SK-N-SH (cell line): ENCODE data around the gene COL4A6. TPM values are rescaled to one million over a fixed set of nuclear protein-coding genes. Genes with fewer than 3 reads are reported as not detected.

ENCODE experiments used
- CTCF ChIA-PET: fragments of 300-600, 350-600 bp; formaldehyde crosslinking; extraction: SDS; loops from one replicate; lab custom pipeline; 2021; lab: Yijun Ruan, JAX
- POLR2A ChIA-PET: fragments of 350-600 bp; sonication (Branson Sonifier 250); formaldehyde crosslinking; extraction: SDS; loops from one replicate; lab custom pipeline; 2020; ENCODE audit warnings: antibody characterized with exemption, inconsistent platforms; lab: Yijun Ruan, JAX
- DNase-seq: peaks from one replicate; pipeline ENCODE4 v3.0.0; 2012
- H2AFZ ChIP-seq: fragments of 200-600 bp; sonication (generic); 2 replicates; pipeline ENCODE4 v1.8.1; 2016; ENCODE audit warnings: antibody characterized with exemption, mild to moderate bottlenecking, low read depth
- H3F3A ChIP-seq: fragments of 200-600 bp; sonication (generic); replicated peaks from 2 replicates; pipeline ENCODE3; 2016; ENCODE audit warnings: antibody characterized with exemption, mild to moderate bottlenecking; ENCODE audit not compliant: insufficient read depth
- H3K27ac ChIP-seq, 2 experiments: fragments of 200-500 bp in 1 of 2; fragments of 200-600 bp in 1 of 2; sonication (Bioruptor generic) in 1 of 2; sonication (generic), shearing (Covaris generic) in 1 of 2; 2 replicates each; pipeline versions ENCODE4 v1.5.1 to v1.6.1; 2014 to 2016; ENCODE audit warnings: low read depth in 2 of 2, inconsistent platforms in 1 of 2, low read length in 1 of 2, mild to moderate bottlenecking in 1 of 2, mixed read lengths in 1 of 2
- H3K27me3 ChIP-seq: fragments of 200-600 bp; sonication (generic), shearing (Covaris generic); 2 replicates; pipeline ENCODE4 v1.6.1; 2016; ENCODE audit warnings: mixed run types; ENCODE audit not compliant: insufficient read depth
- H3K36me3 ChIP-seq, 2 experiments: fragments of 200-500 bp in 1 of 2; fragments of 200-600 bp in 1 of 2; sonication (Bioruptor generic) in 1 of 2; sonication (generic) in 1 of 2; replicated peaks in 1 of 2; 2 replicates each; pipeline versions ENCODE3 to v1.5.1; 2014 to 2016; ENCODE audit warnings: low read length in 1 of 2, mild to moderate bottlenecking in 1 of 2; ENCODE audit not compliant: insufficient read depth in 2 of 2, control insufficient read depth in 1 of 2
- H3K4me1 ChIP-seq, 2 experiments: fragments of 200-500 bp in 1 of 2; fragments of 200-600 bp in 1 of 2; sonication (Bioruptor generic) in 1 of 2; sonication (generic), shearing (Covaris generic) in 1 of 2; 2 replicates each; pipeline versions ENCODE4 v1.5.1 to v1.6.1; 2014 to 2016; ENCODE audit warnings: low read depth in 1 of 2, low read length in 1 of 2, mixed run types in 1 of 2; ENCODE audit not compliant: insufficient read depth in 2 of 2, control insufficient read depth in 1 of 2
- H3K4me2 ChIP-seq: fragments of 200-600 bp; sonication (generic), shearing (Covaris generic); 2 replicates; pipeline ENCODE4 v1.6.1; 2017; ENCODE audit warnings: mixed run types
- H3K4me3 ChIP-seq, 2 experiments: fragments of 200-500 bp in 1 of 2; fragments of 200-600 bp in 1 of 2; sonication (Bioruptor generic) in 1 of 2; sonication (generic), shearing (Covaris generic) in 1 of 2; 2 replicates each; pipeline versions ENCODE4 v1.5.1 to v1.8.1; 2014 to 2016; ENCODE audit warnings: low read depth in 2 of 2, inconsistent platforms in 1 of 2, low read length in 1 of 2, mild to moderate bottlenecking in 1 of 2, mixed read lengths in 1 of 2, moderate library complexity in 1 of 2
- H3K79me2 ChIP-seq: fragments of 200-600 bp; sonication (generic); 2 replicates; pipeline ENCODE4 v1.8.1; 2017; ENCODE audit warnings: mild to moderate bottlenecking; ENCODE audit not compliant: insufficient read depth
- H3K9ac ChIP-seq: fragments of 200-600 bp; sonication (generic); 2 replicates; pipeline ENCODE4 v1.6.1; 2017; ENCODE audit warnings: mixed run types
- H3K9me2 ChIP-seq: fragments of 200-600 bp; sonication (generic); 2 replicates; pipeline ENCODE4 v1.6.1; 2017; ENCODE audit warnings: mixed run types
- H3K9me3 ChIP-seq: fragments of 200-600 bp; sonication (generic); 2 replicates; pipeline ENCODE4 v1.6.1; 2017; ENCODE audit warnings: mixed run types, mild to moderate bottlenecking, moderate library complexity
- H4K20me1 ChIP-seq: fragments of 200-600 bp; sonication (generic); 2 replicates; pipeline ENCODE4 v1.6.1; 2017; ENCODE audit warnings: mild to moderate bottlenecking, mixed run types; ENCODE audit not compliant: insufficient read depth
- CTCF ChIP-seq: fragments of 200-600 bp; sonication (generic); IDR thresholded peaks from 2 replicates; pipeline ENCODE4 v1.6.1; 2017; ENCODE audit warnings: antibody characterized with exemption, mild to moderate bottlenecking, moderate library complexity
- FOSL2 ChIP-seq: IDR thresholded peaks from 2 replicates; pipeline ENCODE4 v1.4.0; 2012; ENCODE audit warnings: low read depth, mild to moderate bottlenecking, moderate library complexity, borderline replicate concordance
- FOXJ3 ChIP-seq: sonication (generic); formaldehyde crosslinking; IDR thresholded peaks from 2 replicates; pipeline ENCODE4 v1.5.1; 2020; ENCODE audit warnings: mild to moderate bottlenecking, missing genetic modification reagents
- FOXM1 ChIP-seq: IDR thresholded peaks from 2 replicates; pipeline ENCODE4 v1.4.0; 2012; ENCODE audit warnings: low read depth, mild to moderate bottlenecking
- GABPA ChIP-seq: IDR thresholded peaks from 2 replicates; pipeline ENCODE4 v1.4.0; 2012; ENCODE audit warnings: low read depth, mild to moderate bottlenecking
- JUND ChIP-seq: IDR thresholded peaks from 2 replicates; pipeline ENCODE4 v1.4.0; 2012
- MXI1 ChIP-seq: IDR thresholded peaks from 2 replicates; pipeline ENCODE4 v1.6.1; 2012; ENCODE audit warnings: mild to moderate bottlenecking, low read depth, low read length, improper control_type of control experiment
- NFIC ChIP-seq: IDR thresholded peaks from 2 replicates; pipeline ENCODE4 v1.4.0; 2012; ENCODE audit warnings: borderline replicate concordance
- RAD21 ChIP-seq: IDR thresholded peaks from 2 replicates; pipeline ENCODE4 v1.6.1; 2012; ENCODE audit warnings: mild to moderate bottlenecking, low read length
- RFX5 ChIP-seq: IDR thresholded peaks from 2 replicates; pipeline ENCODE4 v1.6.1; 2012; ENCODE audit warnings: mild to moderate bottlenecking, improper control_type of control experiment, low read length
- SIN3A ChIP-seq: IDR thresholded peaks from 2 replicates; pipeline ENCODE4 v1.6.1; 2012; ENCODE audit warnings: low read depth, mild to moderate bottlenecking, low read length, moderate library complexity, borderline replicate concordance
- SMC3 ChIP-seq: IDR thresholded peaks from 2 replicates; pipeline ENCODE4 v1.6.1; 2012; ENCODE audit warnings: low read depth, low read length, improper control_type of control experiment
- TAF1 ChIP-seq: IDR thresholded peaks from 2 replicates; pipeline ENCODE4 v1.6.1; 2012; ENCODE audit warnings: low read depth, mild to moderate bottlenecking, low read length, moderate library complexity, borderline replicate concordance
- TEAD4 ChIP-seq: IDR thresholded peaks from 2 replicates; pipeline ENCODE4 v1.4.0; 2012; ENCODE audit warnings: mild to moderate bottlenecking, borderline replicate concordance; ENCODE audit not compliant: insufficient read depth
- YY1 ChIP-seq: IDR thresholded peaks from 2 replicates; pipeline ENCODE4 v1.4.0; 2012; ENCODE audit warnings: low read depth, mild to moderate bottlenecking
- WGBS: methylation state at CpG from one replicate; pipeline ENCODE4 v1.1.6; 2017; ENCODE audit warnings: low lambda C conversion rate; 5-methylcytosine and 5-hydroxymethylcytosine counted together
- polyA plus RNA-seq, 3 experiments: library from polyadenylated mRNA; depleted of rRNA; stranded (reverse); fragments of >200 nt; gene quantifications; 2 replicates each; pipeline ENCODE4 v1.2.3, GENCODE V29; 2012
- TF ChIP-seq, protein P1 (sequence below): IDR thresholded peaks from 2 replicates; pipeline ENCODE4 v1.6.1; 2012; ENCODE audit warnings: mild to moderate bottlenecking, low read depth, low read length, moderate library complexity
- TF ChIP-seq, protein P2 (sequence below): IDR thresholded peaks from 2 replicates; pipeline ENCODE4; 2012
- TF ChIP-seq, protein P3 (sequence below): IDR thresholded peaks from 2 replicates; pipeline ENCODE4 v1.4.0; 2012; ENCODE audit warnings: low read depth, borderline replicate concordance

COL4A6 gene
- polyA plus RNA-seq, 1 of the 3 experiments (the other 2 are of a cell fraction), result not detected

DNA sequence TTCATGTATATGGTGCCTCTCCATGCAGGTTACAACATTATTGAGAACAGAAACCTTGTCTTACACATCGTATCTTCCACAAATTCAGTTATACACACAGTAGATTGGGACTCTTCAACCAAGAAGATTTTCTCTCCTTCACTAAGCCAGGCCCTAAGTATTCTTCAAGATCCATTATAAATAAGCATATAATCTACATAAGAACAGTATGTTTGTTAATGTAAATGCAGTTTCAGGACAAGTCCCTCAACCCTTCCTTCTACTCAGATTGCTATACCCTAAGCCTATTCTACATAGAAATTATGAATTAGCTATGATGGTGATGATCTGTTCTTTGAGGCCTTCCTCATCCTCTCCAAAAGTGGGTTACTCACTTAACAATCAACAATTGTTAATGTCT is 41.2 kb downstream of the COL4A6 start:
- H3K27ac ChIP-seq, result no peak overlapping the region
- H2AFZ ChIP-seq, result no peak overlapping the region
- H3F3A ChIP-seq, result no peaks in the 10 kb centered on the region
- no peak overlapping the region for H3K4me2 ChIP-seq
- no peaks in the 10 kb centered on the region for H3K79me2 ChIP-seq
- H3K9me3 ChIP-seq, result no peaks in the 10 kb centered on the region
- TF ChIP-seq, protein P1, sequence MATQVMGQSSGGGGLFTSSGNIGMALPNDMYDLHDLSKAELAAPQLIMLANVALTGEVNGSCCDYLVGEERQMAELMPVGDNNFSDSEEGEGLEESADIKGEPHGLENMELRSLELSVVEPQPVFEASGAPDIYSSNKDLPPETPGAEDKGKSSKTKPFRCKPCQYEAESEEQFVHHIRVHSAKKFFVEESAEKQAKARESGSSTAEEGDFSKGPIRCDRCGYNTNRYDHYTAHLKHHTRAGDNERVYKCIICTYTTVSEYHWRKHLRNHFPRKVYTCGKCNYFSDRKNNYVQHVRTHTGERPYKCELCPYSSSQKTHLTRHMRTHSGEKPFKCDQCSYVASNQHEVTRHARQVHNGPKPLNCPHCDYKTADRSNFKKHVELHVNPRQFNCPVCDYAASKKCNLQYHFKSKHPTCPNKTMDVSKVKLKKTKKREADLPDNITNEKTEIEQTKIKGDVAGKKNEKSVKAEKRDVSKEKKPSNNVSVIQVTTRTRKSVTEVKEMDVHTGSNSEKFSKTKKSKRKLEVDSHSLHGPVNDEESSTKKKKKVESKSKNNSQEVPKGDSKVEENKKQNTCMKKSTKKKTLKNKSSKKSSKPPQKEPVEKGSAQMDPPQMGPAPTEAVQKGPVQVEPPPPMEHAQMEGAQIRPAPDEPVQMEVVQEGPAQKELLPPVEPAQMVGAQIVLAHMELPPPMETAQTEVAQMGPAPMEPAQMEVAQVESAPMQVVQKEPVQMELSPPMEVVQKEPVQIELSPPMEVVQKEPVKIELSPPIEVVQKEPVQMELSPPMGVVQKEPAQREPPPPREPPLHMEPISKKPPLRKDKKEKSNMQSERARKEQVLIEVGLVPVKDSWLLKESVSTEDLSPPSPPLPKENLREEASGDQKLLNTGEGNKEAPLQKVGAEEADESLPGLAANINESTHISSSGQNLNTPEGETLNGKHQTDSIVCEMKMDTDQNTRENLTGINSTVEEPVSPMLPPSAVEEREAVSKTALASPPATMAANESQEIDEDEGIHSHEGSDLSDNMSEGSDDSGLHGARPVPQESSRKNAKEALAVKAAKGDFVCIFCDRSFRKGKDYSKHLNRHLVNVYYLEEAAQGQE, result no peak
- no peak for TF ChIP-seq YY1
- TF ChIP-seq, protein P2, sequence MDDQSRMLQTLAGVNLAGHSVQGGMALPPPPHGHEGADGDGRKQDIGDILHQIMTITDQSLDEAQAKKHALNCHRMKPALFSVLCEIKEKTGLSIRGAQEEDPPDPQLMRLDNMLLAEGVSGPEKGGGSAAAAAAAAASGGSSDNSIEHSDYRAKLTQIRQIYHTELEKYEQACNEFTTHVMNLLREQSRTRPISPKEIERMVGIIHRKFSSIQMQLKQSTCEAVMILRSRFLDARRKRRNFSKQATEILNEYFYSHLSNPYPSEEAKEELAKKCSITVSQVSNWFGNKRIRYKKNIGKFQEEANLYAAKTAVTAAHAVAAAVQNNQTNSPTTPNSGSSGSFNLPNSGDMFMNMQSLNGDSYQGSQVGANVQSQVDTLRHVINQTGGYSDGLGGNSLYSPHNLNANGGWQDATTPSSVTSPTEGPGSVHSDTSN, result no peak
- TF ChIP-seq FOSL2, result no peak
- no peak for TF ChIP-seq FOXM1
- TF ChIP-seq RFX5, result no peak
- no peak for TF ChIP-seq TAF1
- no peak for TF ChIP-seq SIN3A
- TF ChIP-seq CTCF, result no peak
- no peak for TF ChIP-seq GABPA
- TF ChIP-seq, protein P3, sequence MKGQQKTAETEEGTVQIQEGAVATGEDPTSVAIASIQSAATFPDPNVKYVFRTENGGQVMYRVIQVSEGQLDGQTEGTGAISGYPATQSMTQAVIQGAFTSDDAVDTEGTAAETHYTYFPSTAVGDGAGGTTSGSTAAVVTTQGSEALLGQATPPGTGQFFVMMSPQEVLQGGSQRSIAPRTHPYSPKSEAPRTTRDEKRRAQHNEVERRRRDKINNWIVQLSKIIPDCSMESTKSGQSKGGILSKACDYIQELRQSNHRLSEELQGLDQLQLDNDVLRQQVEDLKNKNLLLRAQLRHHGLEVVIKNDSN, result no peak
- TF ChIP-seq TEAD4, result no peak
- TF ChIP-seq FOXJ3 (CRISPR knock-in tag), result no peak
- TF ChIP-seq NFIC, result no peak
- no peak for TF ChIP-seq MXI1
- TF ChIP-seq JUND, result no peak
- no peak for TF ChIP-seq SMC3
- TF ChIP-seq RAD21, result no peak
- H4K20me1 ChIP-seq, result no peaks in the 10 kb centered on the region
- H3K9ac ChIP-seq, result no peak overlapping the region
- H3K36me3 ChIP-seq, result no peaks in the 10 kb centered on the region
- no peak for DNase-seq
- H3K4me3 ChIP-seq, result no peak overlapping the region
- H3K27me3 ChIP-seq, result no peaks in the 10 kb centered on the region
- CTCF ChIA-PET, result no interaction called here
- no peaks in the 10 kb centered on the region for H3K4me1 ChIP-seq
- POLR2A ChIA-PET, result no interaction called here
- no peaks in the 10 kb centered on the region for H3K9me2 ChIP-seq
- WGBS, result 34% methylated on average over 1 of the region's 1 CpG
